Left ventricle myocardium inferior (tissue), 1 donor: ENCODE measurements around the gene IRF2. TPM values are rescaled to one million over a fixed set of nuclear protein-coding genes. Genes with fewer than 3 reads are reported as not detected.

Source experiments
- DNase-seq: peaks from one replicate; pipeline ENCODE4 v3.0.0-alpha.2; 2020
- H3K27ac ChIP-seq: fragments of 200-600 bp; replicated peaks from 2 replicates; pipeline ENCODE4 v1.8.0; 2021
- H3K27me3 ChIP-seq: fragments of 200-600 bp; 2 replicates; pipeline ENCODE4 v1.8.0; 2021; ENCODE audit warnings: low read depth
- H3K36me3 ChIP-seq: fragments of 200-600 bp; 2 replicates; pipeline ENCODE4 v1.8.0; 2021
- H3K4me1 ChIP-seq: fragments of 200-600 bp; 2 replicates; pipeline ENCODE4 v1.8.0; 2021
- H3K4me3 ChIP-seq: fragments of 200-600 bp; 2 replicates; pipeline ENCODE4 v1.8.0; 2021; ENCODE audit warnings: mild to moderate bottlenecking, moderate library complexity
- H3K9me3 ChIP-seq: fragments of 200-600 bp; replicated peaks from 2 replicates; pipeline ENCODE4 v1.8.0; 2021
- intact Hi-C: fragments of 100-400 bp; cut with micrococcal nuclease; formaldehyde crosslinking; loops from one replicate; pipeline ENCODE4 v1.11.0; 2022
- total RNA-seq: library from RNA; stranded (reverse); fragmentation: NEBNext Ultra II Directional; extraction: Animal tissue kit (Norgen Biotek cat#: 25700); gene quantifications from one replicate; pipeline ENCODE4 v1.2.1, GENCODE V29; 2021
- TF ChIP-seq, protein P1 (sequence below): fragments of 200-600 bp; IDR thresholded peaks from 2 replicates; pipeline ENCODE4 v1.8.0; 2021; ENCODE audit warnings: antibody characterized with exemption, mild to moderate bottlenecking, borderline replicate concordance
- donor health status: DM: no; HTN: yes; CAD: no; lungs with severe emphysema.

IRF2 gene
- total RNA-seq, 1 donor from 2014 or later, result 25.9 TPM

DNA sequence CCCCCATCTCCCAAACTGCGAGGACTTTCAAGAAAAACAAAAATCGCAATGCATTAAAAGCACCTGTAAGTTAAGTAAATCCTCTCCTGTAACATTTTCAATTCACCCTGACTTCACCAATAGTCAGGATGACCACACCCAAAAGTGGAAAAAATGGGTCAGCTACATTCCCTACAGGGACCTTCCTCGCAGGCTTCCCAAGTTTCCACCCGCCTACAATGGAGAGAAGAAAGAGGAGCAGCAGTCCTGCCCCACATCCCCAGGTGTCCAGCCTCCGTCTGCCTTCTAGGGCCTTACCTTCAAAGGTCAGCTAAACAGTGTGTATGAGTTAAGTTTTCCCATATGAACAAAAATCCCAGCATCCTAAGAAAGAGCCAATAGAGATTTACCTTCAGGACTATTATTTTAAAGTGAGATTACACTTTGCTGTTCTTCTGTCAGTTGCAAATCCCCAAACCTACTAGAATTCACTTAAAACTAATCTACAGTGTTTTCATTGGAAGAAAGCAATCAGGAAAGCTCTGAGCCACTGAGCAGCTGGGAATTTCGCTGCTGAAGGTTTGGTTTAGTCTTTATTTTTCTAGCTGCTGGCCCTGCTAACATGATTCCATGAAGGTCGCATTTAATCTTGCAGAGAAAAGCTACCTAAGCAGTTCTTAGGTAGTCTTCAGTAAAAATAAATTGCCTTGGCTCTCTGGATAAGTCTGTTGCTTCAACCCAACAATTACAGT lies 12.5 kb downstream of the IRF2 start:
- peaks cover 83% of the 10 kb centered on the region for H3K4me1 ChIP-seq
- H3K27me3 ChIP-seq, result no peaks in the 10 kb centered on the region
- H3K4me3 ChIP-seq, result no peak overlapping the region
- H3K9me3 ChIP-seq, result no peaks in the 10 kb centered on the region
- intact Hi-C loops, result loop anchor here (10.0 kb wide), 1 partner anchor 57 kb away; no protein-coding TSS in a partner anchor
- no peaks in the 10 kb centered on the region for H3K36me3 ChIP-seq
- DNase-seq, result no peak
- TF ChIP-seq, protein P1, sequence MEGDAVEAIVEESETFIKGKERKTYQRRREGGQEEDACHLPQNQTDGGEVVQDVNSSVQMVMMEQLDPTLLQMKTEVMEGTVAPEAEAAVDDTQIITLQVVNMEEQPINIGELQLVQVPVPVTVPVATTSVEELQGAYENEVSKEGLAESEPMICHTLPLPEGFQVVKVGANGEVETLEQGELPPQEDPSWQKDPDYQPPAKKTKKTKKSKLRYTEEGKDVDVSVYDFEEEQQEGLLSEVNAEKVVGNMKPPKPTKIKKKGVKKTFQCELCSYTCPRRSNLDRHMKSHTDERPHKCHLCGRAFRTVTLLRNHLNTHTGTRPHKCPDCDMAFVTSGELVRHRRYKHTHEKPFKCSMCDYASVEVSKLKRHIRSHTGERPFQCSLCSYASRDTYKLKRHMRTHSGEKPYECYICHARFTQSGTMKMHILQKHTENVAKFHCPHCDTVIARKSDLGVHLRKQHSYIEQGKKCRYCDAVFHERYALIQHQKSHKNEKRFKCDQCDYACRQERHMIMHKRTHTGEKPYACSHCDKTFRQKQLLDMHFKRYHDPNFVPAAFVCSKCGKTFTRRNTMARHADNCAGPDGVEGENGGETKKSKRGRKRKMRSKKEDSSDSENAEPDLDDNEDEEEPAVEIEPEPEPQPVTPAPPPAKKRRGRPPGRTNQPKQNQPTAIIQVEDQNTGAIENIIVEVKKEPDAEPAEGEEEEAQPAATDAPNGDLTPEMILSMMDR, result no peak
- H3K27ac ChIP-seq, result peak overlapping the region; percentile 34

DNA sequence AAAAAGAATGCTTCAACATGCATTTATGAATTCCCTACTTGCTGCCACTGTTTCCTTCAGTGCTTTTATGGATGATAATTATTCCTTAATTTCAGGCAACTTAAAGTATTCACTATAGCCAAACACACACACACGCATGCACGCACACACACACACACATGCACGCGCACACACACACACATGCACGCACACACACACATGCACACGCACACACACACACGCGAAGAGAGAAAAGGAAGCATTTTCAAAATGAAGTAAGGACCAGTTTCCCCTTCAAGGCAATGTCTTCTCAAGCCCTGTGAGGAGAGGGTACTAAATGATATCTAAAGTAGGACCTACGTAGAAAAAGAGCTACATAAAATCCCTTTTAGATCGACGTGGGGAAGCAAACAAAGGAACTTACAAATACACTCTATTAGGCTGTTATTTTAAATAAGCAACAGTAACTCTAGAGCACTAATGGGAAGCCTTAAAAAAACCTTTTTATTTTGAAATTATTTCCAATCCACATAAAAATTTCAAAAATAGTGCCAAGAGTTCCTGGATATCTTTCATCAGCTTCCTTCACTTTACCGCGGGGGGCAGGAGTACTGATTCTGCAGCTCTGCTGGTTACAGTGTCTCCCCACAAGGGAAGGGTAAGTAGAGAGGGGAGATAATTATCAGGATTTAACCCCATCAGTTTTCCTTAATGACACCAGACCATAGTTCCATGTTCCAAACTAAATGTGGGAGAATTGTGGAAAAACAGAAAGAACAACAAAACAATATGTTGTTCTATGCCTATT lies 13.7 kb downstream of the IRF2 start:
- intact Hi-C loops, result loop anchor here (10.0 kb wide), 1 partner anchor 56 kb away; no protein-coding TSS in a partner anchor

DNA sequence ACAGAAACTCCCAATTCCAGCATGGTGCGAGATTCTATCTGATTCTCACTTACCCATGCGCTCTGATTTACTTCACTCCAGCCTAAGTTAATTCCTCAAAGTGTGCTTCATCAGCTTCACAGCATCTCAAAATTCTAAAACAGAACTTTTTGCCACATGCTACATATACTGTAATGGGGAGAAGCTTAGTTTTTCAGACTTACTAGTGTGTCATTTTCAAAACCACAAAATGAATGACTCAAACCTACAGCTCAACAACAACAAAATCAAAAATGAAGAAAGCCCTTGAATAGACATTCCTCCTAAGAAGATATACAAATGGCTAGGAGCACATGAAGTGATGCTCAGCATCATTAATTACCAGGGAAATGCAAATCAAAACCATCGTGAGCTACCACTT lies 14.9 kb downstream of the IRF2 start:
- intact Hi-C loops, result no loop called here
- Histone ChIP-seq H3K27me3 (no peaks in the 10 kb centered on the region), H3K27ac (no peak overlapping the region), H3K4me3 (no peak overlapping the region), H3K36me3 (no peaks in the 10 kb centered on the region), H3K4me1 (peaks cover 82% of the 10 kb centered on the region), H3K9me3 (no peaks in the 10 kb centered on the region)
- TF ChIP-seq, protein P1, result no peak
- DNase-seq, result no peak

More for the DNA sequence above, 13.7 kb downstream of the IRF2 start:
- Histone ChIP-seq H3K4me1 (peaks cover 82% of the 10 kb centered on the region), H3K4me3 (no peak overlapping the region), H3K27me3 (no peaks in the 10 kb centered on the region), H3K9me3 (no peaks in the 10 kb centered on the region), H3K36me3 (no peaks in the 10 kb centered on the region), H3K27ac (peak overlapping the region; percentile 2)
- TF ChIP-seq, protein P1, result no peak
- DNase-seq, result no peak

DNA sequence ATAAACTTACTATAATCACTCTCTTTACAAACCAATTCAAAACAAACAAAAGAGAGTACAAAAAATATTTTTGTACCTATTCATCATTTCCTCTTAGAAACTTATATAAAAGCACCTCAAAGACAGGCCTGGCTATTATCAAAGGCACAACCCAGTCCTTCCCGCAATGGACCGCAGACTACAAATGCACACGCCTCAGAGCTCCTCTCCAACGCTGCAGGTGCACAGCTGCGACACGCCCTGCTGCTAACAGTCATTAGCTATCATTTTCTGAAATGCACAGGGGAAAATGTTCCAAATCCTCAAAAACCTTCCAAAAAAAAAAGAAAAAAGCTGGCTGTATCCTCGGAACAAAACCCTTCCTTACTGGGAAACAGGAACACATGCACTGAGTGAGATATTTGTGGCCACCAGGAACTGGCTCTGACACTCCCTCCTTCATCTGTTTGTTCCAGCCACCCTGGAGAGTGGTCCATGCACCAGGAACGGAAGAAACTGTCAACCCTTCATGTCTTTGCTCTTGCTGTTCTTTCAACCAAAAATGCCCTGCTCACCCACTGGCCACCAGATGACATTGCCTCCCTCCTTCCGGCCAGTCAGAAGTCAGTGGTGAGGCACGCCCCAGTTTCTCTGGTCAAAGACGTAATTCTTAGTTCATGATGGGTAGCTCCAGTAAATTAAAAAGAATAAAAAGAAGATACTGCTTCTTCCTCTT lies 16.7 kb downstream of the IRF2 start:
- intact Hi-C loops, result no loop called here
- Histone ChIP-seq H3K4me3 (no peak overlapping the region), H3K27ac (peak overlapping the region; percentile 28), H3K27me3 (no peaks in the 10 kb centered on the region), H3K36me3 (no peaks in the 10 kb centered on the region), H3K9me3 (no peaks in the 10 kb centered on the region), H3K4me1 (peaks cover 96% of the 10 kb centered on the region)
- TF ChIP-seq, protein P1, result no peak
- no peak for DNase-seq

DNA sequence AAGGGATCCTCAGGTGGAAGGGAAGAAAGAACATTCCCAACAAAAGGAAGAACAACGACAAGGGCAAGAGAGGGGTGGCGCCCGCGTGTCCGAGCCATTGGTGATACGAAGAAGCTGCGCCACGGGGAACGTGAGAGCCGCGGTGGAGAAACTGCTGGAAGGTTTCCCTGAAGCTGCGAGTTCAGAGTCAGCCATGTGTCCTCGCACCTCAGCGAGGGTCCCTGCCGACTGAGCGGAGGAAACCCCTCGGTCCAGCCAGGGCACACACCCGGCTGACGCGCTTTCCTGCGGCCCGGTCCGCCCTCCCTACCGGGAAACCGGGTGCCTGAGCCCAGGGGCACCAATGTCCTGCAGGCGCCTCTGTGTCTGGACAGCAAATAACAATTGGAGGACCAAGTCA lies 18.0 kb downstream of the IRF2 start:
- H3K27ac ChIP-seq, result no peak overlapping the region
- DNase-seq, result no peak
- TF ChIP-seq, protein P1, result no peak
- H3K27me3 ChIP-seq, result no peaks in the 10 kb centered on the region
- peaks cover 5% of the 10 kb centered on the region for H3K36me3 ChIP-seq
- no peak overlapping the region for H3K4me3 ChIP-seq
- intact Hi-C loops, result no loop called here
- peaks cover 96% of the 10 kb centered on the region for H3K4me1 ChIP-seq
- no peaks in the 10 kb centered on the region for H3K9me3 ChIP-seq
